Hematopoietic multipotent progenitor cell (in vitro differentiated cells): ENCODE measurements around the gene TLE3. TPM values are rescaled to one million over a fixed set of nuclear protein-coding genes. Genes with fewer than 3 reads are reported as not detected.
A peak's percentile ranks its signal among the peaks of the same experiment; 100 is the strongest.
"Not testable (repeated sequence)": the region's sequence is repeated elsewhere in the genome, so short reads cannot be mapped to it uniquely, and the experiment has no call there.

Source experiments
- DNase-seq, 3 donors: peaks; one replicate each; pipeline ENCODE4 v3.0.0-alpha.2; 2011 to 2015; ENCODE audit warnings: low read depth in 2 of 3, low spot score in 2 of 3
- total RNA-seq: library from RNA; depleted of rRNA; stranded (reverse); fragments of >200 nt; gene quantifications from one replicate; pipeline ENCODE4 v1.2.3, GENCODE V29; 2012

TLE3 gene
- total RNA-seq, 1 donor: 153 TPM

DNA sequence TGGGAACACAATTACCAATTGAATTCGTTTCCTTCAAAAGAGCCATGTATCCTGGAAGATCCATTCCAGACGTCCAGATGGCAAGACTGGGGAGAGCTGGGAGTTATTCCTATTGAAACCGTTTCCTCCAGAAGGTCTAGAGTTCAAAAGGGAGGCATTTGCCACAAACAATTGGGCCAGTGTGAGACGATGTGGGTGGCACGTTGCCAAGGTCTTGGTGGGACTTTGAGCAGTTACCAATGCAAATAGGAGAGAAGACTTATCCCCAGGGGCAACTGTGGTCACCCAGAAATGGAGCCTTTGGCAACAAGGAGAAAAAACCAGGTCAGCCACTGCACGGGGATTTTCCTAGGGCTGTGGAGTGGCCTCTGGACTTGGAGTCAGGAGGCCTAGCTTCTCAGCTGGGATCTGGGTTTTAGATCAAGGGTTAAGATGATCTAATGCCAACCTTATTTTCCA lies 29.6 kb upstream of the TLE3 start:
- no peak for DNase-seq

DNA sequence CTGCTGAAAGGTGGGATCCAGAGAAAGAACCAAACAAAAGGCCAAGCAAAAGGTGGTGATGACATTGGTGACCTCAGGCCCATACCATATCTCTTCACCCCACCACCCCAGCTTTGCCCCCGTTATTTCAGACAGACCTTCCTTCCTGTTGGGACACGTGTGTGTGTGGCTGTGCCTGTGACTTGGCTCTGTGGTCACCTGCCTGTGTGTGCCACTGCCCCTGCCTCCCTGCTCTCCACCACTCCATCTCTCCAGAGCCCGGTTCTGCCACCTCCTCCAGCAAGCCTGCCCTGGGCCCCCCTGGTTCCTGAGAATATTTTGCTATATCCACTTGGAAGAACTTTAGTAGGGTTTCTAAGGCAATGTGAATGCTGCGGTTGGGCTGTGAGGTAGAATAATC lies 28.6 kb upstream of the TLE3 start:
- DNase-seq: peak in 1 of 3 donors; percentile 47

DNA sequence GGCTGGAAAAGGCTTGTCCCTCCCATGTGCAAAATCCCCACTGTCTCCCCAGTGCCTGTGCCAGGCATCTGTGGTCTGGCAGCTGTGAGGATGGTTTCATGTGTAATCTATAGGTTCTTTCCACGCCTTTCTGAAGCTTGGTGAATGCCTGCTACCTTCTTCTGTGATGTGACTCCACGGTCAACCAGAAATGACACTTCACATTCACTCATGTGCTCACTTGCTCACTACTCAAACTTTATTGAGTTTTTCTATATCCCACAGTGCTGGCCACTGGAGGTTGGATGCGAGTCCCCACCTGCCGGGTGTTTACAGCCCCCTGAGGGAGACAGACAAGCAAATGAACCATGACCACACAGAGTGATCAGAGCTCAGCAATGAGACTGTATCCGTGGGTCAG lies 27.9 kb upstream of the TLE3 start:
- no peak for DNase-seq

DNA sequence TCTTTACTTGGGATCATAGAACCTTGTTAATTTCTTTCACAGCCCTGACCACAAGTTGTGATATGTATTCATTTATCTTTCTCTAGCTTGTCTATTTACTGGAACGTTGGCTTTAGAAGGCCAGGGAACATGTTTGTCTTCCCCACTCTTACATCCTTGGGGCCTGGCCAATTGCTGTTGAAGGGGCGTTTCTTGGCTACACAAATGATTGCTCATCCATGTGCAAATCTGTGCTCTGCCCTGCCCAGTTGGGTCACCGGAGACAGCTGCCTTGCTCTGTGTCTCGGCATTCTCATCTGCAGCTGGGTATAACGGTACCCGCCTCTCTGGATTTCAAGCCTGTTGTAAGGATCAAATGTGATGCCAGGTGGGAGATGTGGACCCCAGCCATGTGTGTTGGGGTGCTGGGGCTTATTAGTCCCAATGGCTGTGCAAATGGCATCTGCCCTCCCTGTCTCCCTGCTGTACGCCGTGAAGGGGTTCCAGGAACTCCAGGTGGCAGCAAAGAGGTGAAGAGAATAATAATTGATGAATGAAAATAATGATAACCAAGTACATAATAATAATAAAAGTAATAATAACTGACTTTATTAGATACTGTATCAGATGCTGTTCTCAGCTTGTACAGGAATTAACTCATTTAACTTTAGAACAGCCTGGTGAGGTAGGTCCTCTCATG lies 24.0 kb upstream of the TLE3 start:
- DNase-seq: no peak

DNA sequence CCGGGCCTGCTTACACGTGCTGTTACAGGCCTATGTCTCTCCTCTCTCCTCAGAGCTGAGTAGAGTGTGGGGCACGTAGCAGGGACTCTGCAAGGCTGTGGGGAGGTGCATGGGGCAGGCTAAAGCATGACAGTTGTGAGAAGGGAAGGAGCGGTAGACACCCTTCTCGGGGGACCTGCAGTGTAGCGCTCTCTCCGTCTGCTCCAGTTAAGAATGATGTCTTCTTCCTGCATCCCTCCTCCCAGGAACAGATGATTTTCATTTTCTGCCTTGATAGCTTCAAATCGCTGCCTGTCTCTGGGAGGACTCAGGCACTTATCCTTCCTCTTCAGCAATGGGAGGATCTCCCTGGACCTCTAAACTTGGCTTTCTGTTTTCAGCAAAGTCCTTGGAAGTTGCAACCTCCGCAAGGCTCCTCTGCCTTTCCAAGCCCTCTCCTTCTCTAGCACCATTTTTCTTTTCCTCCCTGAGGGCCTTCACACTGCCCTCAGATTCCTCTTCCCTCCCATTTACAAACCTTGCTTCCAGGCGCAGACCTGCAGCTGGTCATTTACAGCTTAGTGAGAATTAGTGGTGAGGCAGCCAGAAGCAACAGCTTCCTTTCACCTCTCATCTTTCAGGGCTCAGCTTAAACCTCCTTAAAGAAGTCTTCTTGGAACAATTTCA lies 23.4 kb upstream of the TLE3 start:
- DNase-seq: no peak

DNA sequence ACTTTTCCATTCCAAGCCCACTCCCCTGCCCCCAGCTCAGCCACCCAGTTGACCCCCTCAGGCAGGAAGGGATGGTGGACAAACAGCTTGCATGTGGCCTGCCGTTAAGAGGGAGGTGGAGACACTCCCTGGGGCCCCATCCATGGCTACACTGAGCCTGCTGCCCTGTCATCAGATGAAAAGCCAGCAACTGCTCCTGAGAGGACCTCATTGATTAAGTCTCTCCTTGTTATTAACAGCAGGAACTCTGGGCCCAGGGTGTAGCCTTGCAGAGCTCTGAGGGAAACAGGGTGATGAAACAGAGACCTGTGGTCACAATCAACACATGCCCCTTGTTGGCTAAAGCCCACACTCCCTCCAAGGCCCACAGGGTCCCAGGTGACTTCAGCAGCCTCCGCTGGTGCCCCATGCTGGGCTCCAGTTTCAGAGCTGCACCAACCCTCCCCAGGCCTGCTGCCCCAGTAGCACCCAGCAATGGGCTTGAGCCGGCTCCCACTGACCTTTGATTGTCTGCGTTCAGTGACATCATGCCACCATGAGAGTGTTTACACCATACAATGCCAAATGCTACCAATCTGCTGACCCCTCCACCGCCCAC lies 22.3 kb upstream of the TLE3 start:
- no peak for DNase-seq

DNA sequence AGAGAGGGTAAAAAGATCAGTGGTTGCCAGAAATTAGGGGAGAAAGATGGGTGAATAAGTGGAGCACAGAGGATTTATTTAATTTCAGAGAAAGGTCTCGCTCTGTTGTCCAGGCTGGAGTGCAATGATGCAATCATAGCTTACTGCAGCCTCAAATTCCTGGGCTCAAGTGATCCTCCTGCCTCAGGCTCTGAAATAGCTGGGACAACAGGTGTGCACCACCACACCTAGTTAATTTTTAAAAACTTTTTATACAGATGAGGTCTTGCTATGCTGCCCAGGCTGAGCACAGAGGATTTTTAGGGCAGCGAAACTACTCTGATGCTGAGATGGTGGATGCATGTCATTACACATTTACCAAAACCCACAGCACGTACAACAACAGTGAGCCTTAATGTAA lies 20.9 kb upstream of the TLE3 start:
- no peak for DNase-seq

DNA sequence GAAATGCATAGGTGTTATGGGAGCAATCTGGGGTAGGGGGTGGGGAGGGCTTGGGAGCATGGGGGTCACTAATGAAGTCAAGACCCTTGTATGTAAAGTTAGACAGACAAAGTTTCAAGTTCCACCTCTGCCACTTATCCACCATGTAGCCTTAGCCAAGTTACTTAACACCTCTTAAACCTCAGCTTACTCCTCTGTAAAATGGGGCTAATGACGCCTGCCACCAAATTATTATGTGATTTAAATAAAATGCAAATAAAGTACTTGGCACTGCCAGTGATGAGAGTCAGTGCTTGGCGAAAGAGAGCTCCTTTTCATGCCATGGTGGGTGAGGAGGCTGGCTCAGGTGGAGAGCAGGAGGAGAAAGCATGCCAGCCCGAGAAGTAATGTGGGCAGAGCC lies 18.6 kb upstream of the TLE3 start:
- no peak for DNase-seq

DNA sequence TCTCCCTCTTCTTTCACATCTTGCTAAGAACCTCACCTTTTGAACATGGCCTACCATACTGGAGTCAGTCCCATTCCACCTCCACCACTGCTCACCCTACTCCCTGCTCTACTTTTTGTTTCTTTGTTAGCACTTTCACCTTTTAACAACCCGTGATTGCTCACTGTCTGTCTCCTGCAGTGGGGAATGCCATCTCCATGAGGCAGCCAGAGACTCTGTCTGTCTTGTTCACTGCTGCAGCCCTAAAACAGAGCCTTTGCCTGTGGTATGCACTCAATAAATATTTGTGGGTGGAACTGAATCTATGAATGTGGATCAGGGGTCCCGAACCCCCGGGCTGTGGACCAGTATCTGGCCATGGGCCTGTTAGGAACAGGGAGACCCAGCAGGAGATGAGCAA lies 16.5 kb upstream of the TLE3 start:
- DNase-seq: no peak

DNA sequence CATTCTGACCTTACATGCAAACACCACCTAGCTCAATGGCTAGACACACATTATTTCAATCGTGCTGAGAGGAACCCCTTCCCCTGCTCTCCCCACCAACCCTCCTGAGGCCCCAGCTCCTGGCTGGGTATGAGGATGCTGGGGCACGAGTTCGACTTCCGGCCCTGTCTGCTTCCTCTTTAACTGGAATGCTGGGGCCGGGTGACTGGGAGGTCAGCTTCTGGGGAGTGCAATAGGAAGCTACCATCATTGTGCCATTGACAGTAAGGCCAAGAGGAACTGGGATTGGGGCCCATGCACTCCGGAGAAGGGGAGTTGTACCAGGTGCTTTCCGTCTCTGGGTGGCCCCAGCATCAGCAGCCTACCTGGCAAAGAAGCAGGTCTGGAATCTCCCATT lies 15.6 kb upstream of the TLE3 start:
- peak in 2 of 3 donors; percentile 14 to 26 for DNase-seq

DNA sequence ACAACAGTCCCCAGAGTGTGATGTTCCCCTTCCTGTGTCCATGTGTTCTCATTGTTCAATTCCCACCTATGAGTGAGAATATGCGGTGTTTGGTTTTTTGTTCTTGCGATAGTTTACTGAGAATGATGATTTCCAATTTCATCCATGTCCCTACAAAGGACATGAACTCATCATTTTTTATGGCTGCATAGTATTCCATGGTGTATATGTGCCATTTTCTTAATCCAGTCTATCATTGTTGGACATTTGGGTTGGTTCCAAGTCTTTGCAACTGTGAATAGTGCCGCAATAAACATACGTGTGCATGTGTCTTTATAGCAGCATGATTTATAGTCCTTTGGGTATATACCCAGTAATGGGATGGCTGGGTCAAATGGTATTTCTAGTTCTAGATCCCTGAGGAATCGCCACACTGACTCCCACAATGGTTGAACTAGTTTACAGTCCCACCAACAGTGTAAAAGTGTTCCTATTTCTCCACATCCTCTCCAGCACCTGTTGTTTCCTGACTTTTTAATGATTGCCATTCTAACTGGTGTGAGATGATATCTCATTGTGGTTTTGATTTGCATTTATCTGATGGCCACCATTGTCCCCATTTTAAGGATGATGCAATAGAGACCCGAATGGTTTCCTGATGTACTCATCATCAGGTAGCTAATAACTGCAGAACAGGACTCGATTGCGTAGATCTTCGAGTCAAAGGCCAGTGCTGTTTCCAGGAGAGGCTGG lies 15.0 kb upstream of the TLE3 start:
- DNase-seq: not testable (repeated sequence)

DNA sequence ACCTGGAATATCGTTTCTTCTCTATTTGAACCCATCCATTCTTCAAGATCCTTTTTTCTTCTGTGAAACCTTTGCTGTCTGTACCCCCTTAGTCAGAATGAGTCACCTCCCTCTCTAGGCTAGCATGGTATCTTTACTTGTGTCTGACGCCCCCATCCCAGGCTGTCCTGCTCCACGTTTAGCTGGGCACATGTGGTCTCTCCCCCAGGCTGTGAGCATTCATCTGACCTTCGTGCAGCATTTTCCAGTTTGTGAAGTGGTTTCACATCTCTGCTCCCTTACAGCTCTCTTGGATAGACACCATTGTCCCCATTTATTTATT lies 14.3 kb upstream of the TLE3 start:
- no peak for DNase-seq

DNA sequence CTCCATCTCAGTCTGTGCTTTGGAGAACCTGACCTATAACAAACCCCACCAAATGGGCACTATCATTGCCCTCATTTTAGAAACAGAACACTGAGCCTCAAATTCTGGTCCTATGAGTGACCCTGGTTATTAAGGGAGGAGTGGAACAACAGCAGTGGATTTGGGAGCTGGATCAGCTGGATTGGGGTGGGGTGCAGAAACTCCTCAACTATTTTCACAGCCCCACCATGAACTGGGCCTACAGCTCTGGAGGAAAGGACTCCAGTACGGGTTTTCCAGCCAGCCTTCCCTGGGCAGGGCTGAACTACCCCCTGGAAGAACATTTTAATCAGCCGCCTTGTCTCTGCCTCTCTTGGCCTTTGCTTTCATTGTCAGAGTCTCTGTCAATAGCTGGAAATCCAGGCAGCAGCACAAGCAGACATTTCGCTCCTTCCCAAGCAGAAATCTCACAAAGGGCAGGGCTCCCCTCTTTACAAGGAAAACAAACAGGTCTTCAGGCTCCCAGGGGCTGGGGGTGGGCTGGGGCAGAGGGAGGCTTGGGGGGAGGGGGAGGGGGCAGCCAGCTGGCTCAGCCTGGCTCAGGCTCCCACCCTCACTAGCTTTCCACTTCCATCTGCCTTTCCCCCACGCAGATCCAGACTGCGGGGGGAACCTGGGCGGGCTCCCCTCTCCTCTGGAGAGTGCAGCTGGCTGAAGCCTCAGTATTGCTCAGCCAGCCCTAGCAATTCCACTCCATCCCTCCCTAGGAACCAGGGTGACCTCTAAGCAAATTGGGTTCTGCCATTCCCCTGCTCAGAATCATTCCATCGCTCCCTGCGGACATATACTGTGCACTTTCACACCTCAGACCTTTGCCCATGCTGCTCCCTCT lies 13.7 kb upstream of the TLE3 start:
- peak in 2 of 3 donors; percentile 50 to 51 for DNase-seq

DNA sequence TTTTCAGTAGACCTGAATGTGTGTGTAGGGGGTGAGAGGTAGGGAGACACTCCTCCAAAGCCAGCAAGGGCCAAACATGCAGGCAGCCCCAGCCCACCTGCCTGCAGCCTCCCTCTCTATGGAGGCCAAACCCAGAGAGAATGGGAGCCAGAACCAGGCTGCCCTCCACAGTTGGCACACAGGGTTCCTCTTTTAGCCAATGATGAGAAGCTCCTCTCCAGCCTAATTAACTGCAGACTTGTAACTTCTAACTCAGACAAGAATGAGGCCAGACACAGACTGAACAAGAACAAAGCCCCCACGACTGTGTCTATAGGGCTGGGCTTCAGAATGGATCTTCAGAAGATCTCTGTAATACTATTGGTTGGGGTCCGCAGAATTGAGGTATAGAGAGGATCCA lies 12.3 kb upstream of the TLE3 start:
- DNase-seq: no peak

DNA sequence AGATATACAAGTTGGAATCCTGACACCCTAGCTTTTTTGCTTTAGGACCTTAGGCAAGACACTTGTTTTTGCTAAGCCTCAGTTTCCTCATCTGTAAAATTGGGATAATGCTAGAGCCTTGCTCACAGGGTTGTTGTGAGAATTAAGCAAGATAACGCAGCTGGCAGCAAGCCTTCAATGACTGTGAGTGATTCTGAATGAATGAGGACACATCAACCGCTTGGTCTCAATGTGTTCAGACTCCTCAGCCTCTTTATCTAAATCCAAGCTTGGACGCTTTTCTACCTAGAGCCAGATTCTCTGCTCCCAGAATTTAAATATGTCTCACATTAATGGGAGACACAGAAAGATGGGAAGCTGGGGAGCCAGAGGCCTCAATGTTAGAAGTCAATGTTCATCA lies 11.8 kb upstream of the TLE3 start:
- no peak for DNase-seq

DNA sequence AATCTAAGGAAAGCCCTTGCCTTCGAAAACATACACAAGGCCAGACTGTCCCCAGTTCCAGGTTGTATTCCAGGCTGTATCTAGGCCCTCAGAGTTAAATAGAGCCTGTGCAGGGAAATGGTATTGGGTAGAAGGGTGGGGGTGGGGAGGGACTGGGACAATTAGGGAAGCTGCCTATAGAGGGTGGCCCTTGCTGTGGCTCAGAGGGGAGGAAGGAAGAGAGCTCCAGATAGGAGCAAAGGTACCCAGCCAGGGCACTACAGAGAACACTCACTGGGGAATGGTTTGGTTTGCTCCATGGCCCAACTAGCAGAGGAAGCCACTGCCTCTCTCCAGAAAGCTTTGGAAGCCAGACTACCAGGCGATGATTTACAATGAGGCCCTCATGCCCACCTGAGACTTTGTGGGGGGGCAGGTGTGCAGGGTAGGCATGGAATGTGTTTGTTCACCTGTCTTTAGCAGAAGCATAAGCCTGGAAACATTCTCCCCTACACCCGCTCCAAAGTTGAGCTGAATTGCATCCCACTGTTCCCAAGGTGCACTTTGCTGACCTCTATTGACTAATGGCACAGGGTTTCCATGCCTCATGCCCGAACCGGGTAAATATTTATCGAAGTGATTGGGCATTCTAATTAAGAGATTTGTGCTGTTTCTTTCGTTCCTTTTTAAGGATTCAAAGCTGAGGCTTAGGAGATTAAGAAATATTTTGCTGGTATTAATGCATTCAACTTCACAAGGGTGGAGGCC lies 6.3 kb upstream of the TLE3 start:
- no peak for DNase-seq

DNA sequence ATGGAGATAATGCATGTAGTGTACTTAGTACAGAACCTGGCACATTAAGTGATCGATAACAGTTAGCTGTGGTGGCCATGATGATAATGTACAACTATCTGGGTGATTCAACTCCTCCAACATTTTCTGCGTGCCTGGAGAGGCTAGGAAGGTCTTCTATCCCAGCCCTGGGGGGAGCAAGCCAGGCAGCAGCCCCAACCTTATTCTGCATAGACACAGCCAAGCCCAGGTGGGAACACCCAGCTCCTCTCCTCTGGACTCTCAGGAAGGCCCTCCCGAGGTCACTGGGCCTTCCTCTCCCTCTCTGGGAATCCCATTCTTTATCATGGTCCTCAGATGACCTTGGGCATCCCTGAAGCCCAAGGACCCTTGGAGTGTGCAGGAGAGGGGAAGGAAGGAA lies 5.1 kb upstream of the TLE3 start:
- no peak for DNase-seq

DNA sequence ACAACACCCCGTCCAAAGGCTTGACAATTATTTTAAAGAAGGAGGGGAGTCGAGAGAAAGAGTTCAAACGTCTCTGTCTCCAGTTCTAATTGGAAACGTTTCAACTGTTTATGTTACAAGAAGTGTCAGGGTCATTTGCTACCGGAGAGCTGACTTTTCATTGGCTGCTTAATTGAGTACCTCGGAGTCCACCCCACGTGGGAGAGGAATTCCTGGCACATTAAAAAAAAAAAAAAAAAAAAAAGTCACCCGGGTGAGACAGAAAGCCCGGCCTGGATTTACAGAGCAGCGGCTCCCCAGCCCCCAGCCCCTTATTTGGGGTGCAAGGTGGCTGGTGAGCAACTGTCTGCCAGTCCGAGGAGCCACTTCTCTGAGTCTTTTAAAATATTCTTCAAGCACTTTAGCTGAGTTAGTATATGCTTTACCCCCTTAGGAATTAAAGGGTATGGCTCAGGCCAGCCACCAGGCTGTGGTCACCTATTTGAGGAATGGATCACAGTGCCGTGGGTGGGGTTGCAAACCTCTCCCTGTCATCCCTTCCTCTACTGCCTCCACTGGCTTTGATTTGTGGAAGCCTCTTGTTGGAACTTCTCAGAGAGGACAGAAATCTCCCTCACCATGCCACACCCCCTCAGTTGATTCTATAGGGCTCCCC lies 3.9 kb upstream of the TLE3 start:
- peak in 2 of 3 donors; percentile 74 to 88 for DNase-seq
